Activated naive CD4-positive, alpha-beta T cell treated with anti-CD3 and anti-CD28 coated beads for 36 hours (primary cell): ENCODE measurements around the gene DIDO1. TPM values are rescaled to one million over a fixed set of nuclear protein-coding genes. Genes with fewer than 3 reads are reported as not detected.
"Not testable (repeated sequence)": the region's sequence is repeated elsewhere in the genome, so short reads cannot be mapped to it uniquely, and the experiment has no call there.

Experiments used
- CTCF ChIA-PET: fragments of 350-600 bp; sonication (Branson Sonifier 250); formaldehyde crosslinking; loops from one replicate; lab custom pipeline; 2021; ENCODE audit warnings: antibody characterized with exemption; lab: Charles Lee
- DNase-seq: peaks from one replicate; pipeline ENCODE4 v3.0.0-alpha.2; 2020
- H3K27ac Mint-ChIP-seq: one replicate; pipeline ENCODE4 v1.8.0; 2021; ENCODE audit warnings: mild to moderate bottlenecking, mixed read lengths
- H3K27me3 Mint-ChIP-seq: one replicate; pipeline ENCODE4 v1.8.0; 2021; ENCODE audit warnings: low read depth, mixed read lengths
- H3K36me3 Mint-ChIP-seq: one replicate; pipeline ENCODE4 v1.8.0; 2021; ENCODE audit warnings: low read depth, mixed read lengths
- H3K4me1 Mint-ChIP-seq: one replicate; pipeline ENCODE4 v1.8.0; 2021; ENCODE audit warnings: low read depth, mixed read lengths
- H3K4me3 Mint-ChIP-seq: one replicate; pipeline ENCODE4 v1.8.0; 2021; ENCODE audit warnings: mild to moderate bottlenecking, moderate library complexity, mixed read lengths
- H3K9me3 Mint-ChIP-seq: one replicate; pipeline ENCODE4 v1.8.0; 2021; ENCODE audit warnings: mixed read lengths
- intact Hi-C: fragments of 100-400 bp; cut with micrococcal nuclease; formaldehyde crosslinking; loops from one replicate; pipeline ENCODE4 v1.15.1; 2023
- total RNA-seq, 2 experiments: library from RNA; stranded (reverse); gene quantifications; one replicate each; pipeline ENCODE4 v1.2.3, GENCODE V29; 2021

Gene DIDO1
- total RNA-seq, 2 experiments from 2014 or later = 49.5 to 50.3 TPM

DNA sequence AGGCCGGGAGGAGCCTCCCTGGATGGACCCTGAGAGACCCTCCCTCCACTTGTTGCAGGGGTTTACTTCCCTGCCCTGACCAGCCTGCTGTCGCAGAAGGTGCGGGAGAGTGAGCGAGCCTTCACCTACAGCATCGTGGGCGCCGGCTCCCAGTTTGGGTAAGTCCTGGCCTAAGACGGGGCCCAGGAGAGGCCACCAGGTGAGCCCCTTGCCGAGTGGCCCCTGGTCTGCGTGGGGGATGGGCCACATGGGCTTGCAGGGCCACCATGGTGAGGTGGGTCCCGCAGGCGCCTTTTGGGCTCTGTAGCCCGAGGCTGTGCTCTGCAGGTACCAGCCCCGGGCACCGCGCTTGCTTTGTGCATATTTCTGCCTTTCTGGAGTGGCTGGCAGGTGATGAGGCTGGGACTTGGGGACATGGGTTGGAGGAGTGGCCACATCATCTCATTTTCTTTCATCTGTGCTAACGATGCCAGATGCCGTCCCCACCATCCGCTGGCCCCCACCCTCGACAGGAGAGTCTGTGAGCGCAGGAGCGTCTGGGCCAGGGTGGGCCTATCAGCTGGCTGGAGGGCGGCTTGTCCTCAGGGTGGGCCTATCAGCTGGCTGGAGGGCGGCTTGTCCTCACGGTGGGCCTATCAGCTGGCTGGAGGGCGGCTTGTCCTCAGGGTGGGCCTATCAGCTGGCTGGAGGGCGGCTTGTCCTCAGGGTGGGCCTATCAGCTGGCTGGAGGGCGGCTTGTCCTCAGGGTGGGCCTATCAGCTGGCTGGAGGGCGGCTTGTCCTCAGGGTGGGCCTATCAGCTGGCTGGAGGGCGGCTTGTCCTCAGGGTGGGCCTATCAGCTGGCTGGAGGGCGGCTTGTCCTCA lies 34.4 kb upstream of the DIDO1 start:
- CTCF ChIA-PET = interaction anchor here (0.6 to 1.1 kb wide), 2 partner anchors 12 to 50 kb away, joined by 3 to 8 read pairs; no protein-coding TSS in a partner anchor
- H3K36me3 Mint-ChIP-seq, DNase-seq, H3K9me3 Mint-ChIP-seq, H3K27ac Mint-ChIP-seq, intact Hi-C loops, H3K4me3 Mint-ChIP-seq, H3K27me3 Mint-ChIP-seq: not testable (repeated sequence)
- H3K4me1 Mint-ChIP-seq = peaks cover 17% of the 10 kb centered on the region

- intact Hi-C loops = no loop called here
- CTCF ChIA-PET = interaction anchor here (0.6 kb wide), 1 partner anchor 51 kb away, joined by 8 read pairs; no protein-coding TSS in a partner anchor
Observed at GRCh38 chr20:62959998-62960436, 33.7 kb upstream of the DIDO1 start.

GRCh38 chr20:62959101-62959971 lies 33.0 kb upstream of the DIDO1 start:
- no peaks in the 10 kb centered on the region for H3K36me3 Mint-ChIP-seq
- H3K9me3 Mint-ChIP-seq = no peaks in the 10 kb centered on the region
- H3K27me3 Mint-ChIP-seq = no peaks in the 10 kb centered on the region
- H3K27ac Mint-ChIP-seq = no peak overlapping the region
- CTCF ChIA-PET = interaction anchor here (0.6 kb wide), 1 partner anchor 51 kb away, joined by 8 read pairs; no protein-coding TSS in a partner anchor
- peaks cover 21% of the 10 kb centered on the region for H3K4me1 Mint-ChIP-seq
- no peak for DNase-seq
- intact Hi-C loops = no loop called here
- H3K4me3 Mint-ChIP-seq = no peak overlapping the region

More at GRCh38 chr20:62959998-62960436, 33.7 kb upstream of the DIDO1 start:
- Mint-ChIP-seq H3K4me1 (peaks cover 17% of the 10 kb centered on the region), H3K27me3 (no peaks in the 10 kb centered on the region), H3K4me3 (no peak overlapping the region), H3K27ac (no peak overlapping the region), H3K9me3 (no peaks in the 10 kb centered on the region), H3K36me3 (no peaks in the 10 kb centered on the region)
- DNase-seq = no peak

DNA sequence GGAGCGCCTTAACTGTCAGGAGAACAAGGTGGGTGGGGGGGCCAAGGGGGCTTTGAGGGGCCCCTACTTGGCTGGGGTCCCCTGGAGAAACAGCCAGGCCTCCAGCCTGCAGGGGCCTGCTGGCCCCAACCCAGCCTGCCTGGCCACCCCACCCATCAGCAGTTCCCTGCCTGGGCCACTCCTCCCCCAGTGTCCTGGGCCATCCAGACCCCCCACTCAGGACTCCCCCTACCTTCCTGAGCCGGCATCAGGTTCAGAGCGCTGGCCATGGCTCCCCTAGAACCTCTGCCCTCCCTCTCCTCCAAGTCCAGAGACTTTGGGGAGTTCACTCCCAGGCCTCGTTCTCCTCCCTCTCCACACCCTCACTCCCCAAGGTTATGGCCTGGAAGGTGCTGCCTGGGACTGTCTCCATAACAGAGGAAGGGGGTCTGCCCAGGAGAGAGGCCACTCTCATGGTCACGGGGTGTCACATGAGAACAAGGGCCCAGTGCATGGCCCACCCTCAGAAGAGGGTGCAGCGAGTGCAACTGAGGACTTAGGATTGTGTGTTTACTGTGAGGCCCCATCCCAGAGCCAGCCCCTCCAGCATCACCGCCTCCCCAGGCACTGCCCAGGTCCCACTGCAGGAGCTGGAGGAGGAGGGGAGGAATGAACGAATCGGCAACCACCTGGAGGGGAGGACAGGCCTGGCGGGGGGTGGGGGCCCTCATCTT lies 32.2 kb upstream of the DIDO1 start:
- CTCF ChIA-PET = no interaction called here
- H3K27ac Mint-ChIP-seq = no peak overlapping the region
- no peak for DNase-seq
- H3K36me3 Mint-ChIP-seq = no peaks in the 10 kb centered on the region
- H3K9me3 Mint-ChIP-seq = no peaks in the 10 kb centered on the region
- no peak overlapping the region for H3K4me3 Mint-ChIP-seq
- H3K27me3 Mint-ChIP-seq = no peaks in the 10 kb centered on the region
- intact Hi-C loops = no loop called here
- peaks cover 28% of the 10 kb centered on the region for H3K4me1 Mint-ChIP-seq

- intact Hi-C loops = no loop called here
- DNase-seq = no peak
- H3K9me3 Mint-ChIP-seq = no peaks in the 10 kb centered on the region
- H3K36me3 Mint-ChIP-seq = no peaks in the 10 kb centered on the region
- H3K27me3 Mint-ChIP-seq = no peaks in the 10 kb centered on the region
- peaks cover 35% of the 10 kb centered on the region for H3K4me1 Mint-ChIP-seq
- no peak overlapping the region for H3K4me3 Mint-ChIP-seq
- H3K27ac Mint-ChIP-seq = no peak overlapping the region
- CTCF ChIA-PET = no interaction called here
Observed at GRCh38 chr20:62957136-62958117, 31.1 kb upstream of the DIDO1 start.

DNA sequence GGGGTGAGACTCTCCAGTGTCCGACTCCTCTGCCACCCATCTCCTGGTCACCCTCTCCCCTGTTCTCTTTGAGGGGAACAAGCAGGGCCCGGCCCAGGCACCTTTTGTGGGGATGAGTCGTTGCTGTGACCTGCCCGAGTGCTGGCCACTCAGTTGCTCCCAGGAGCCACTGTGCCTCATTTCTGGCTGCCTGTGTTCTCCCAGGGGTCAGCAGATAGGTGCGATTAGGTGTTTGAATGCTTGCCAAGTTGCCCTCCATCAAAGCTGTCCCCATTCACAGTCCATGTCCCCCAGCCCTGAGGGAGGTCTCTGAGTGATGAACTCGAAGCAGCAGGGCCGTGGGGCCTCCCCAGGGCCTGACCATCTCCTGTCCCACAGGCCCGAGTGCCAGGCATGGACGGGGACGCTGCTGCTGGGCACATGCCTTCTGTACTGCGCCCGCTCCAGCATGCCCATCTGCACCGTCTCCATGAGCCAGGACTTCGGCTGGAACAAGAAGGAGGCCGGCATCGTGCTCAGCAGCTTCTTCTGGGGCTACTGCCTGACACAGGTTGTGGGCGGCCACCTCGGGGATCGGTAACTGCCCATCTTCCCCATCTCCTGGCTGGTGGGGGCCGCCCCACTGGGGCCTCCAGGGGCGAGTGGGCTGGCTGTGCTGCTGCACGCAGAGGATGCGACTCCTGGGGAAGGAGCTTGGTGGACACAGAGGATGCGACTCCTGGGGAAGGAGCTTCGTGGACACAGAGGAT lies 30.3 kb upstream of the DIDO1 start:
- Mint-ChIP-seq H3K27ac (no peak overlapping the region), H3K4me3 (no peak overlapping the region), H3K4me1 (peaks cover 39% of the 10 kb centered on the region), H3K27me3 (no peaks in the 10 kb centered on the region), H3K36me3 (no peaks in the 10 kb centered on the region), H3K9me3 (no peaks in the 10 kb centered on the region)
- CTCF ChIA-PET = no interaction called here
- intact Hi-C loops = no loop called here
- no peak for DNase-seq

- no peak for DNase-seq
- H3K27ac Mint-ChIP-seq = no peak overlapping the region
- intact Hi-C loops = no loop called here
- H3K4me3 Mint-ChIP-seq = no peak overlapping the region
- CTCF ChIA-PET = interaction anchor here (1.1 kb wide), 1 partner anchor 10 kb away, joined by 3 read pairs; no protein-coding TSS in a partner anchor
- no peaks in the 10 kb centered on the region for H3K9me3 Mint-ChIP-seq
- H3K4me1 Mint-ChIP-seq = peaks cover 41% of the 10 kb centered on the region
- no peaks in the 10 kb centered on the region for H3K36me3 Mint-ChIP-seq
- no peaks in the 10 kb centered on the region for H3K27me3 Mint-ChIP-seq
Observed at GRCh38 chr20:62955519-62956386, 29.4 kb upstream of the DIDO1 start.

DNA sequence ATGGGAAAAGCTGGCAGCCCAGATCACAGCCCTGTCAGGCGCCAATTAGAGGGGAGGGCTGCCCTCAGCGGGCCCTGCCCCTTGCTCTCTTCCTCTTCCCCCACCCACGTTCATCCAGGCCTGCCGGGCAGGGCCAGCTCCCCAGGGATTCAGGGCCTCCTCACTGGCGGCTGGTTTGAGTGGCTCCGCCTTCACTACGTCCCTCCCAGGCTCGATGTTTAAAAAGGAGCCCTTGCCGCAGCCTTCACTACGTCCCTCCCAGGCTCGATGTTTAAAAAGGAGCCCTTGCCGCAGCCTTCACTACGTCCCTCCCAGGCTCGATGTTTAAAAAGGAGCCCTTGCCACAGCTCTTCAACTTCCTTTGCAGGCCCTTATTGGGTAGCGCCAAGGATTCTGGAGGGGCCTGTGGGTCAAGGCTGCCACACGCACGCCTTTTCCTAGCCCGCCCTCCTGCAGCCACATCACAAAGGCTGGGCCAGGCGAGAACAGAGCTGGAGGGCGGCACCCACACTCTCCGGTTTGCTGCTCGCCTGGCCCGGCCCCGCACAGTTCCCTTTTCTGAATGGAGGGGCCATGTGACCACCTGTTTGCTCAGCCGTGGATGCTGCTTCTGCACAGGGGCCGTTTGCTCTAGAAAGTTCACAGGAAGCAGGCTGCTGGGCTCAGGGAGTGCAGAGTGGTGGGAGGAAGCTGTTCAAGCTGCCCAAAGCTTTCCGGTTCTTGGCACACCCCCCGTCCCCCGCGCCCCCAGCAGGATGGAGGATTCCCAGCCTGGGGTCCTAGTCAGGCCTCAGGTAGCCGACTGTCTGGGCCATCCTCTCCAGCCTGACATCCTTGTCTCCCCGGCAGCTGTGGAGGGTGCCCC lies 27.8 kb upstream of the DIDO1 start:
- H3K4me3 Mint-ChIP-seq = peak overlapping the region; percentile 69
- peak overlapping the region; percentile 46 for H3K27ac Mint-ChIP-seq
- intact Hi-C loops = loop anchor here (1.0 kb wide), 1 partner anchor 16 kb away; the partner anchor contains the start of gene GID8
- H3K27me3 Mint-ChIP-seq = no peaks in the 10 kb centered on the region
- peaks cover 34% of the 10 kb centered on the region for H3K4me1 Mint-ChIP-seq
- peaks cover 13% of the 10 kb centered on the region for H3K36me3 Mint-ChIP-seq
- CTCF ChIA-PET = interaction anchor here (1.1 to 2.1 kb wide), 4 partner anchors 12 to 54 kb away, joined by 3 to 6 read pairs (median 4); no protein-coding TSS in a partner anchor
- DNase-seq = peak; percentile 81
- H3K9me3 Mint-ChIP-seq = no peaks in the 10 kb centered on the region
